HG02588 (cell line): ENCODE measurements around the gene WSCD2.

Experiments used
- ATAC-seq: cut with Tn5 transposase; IDR thresholded peaks from one replicate; pipeline ENCODE4 v1.9.1; 2021; ENCODE audit warnings: mild to moderate bottlenecking, moderate library complexity; ENCODE audit not compliant: unreplicated experiment

The WSCD2 gene

GRCh38 chr12:108231909-108232434 lies 102.9 kb downstream of the WSCD2 start:
- no peak for ATAC-seq

- ATAC-seq = no peak
These were observed 103.5 kb downstream of the WSCD2 start for GRCh38 chr12:108232565-108232964.

GRCh38 chr12:108234158-108234557 lies 105.1 kb downstream of the WSCD2 start:
- ATAC-seq = no peak

DNA sequence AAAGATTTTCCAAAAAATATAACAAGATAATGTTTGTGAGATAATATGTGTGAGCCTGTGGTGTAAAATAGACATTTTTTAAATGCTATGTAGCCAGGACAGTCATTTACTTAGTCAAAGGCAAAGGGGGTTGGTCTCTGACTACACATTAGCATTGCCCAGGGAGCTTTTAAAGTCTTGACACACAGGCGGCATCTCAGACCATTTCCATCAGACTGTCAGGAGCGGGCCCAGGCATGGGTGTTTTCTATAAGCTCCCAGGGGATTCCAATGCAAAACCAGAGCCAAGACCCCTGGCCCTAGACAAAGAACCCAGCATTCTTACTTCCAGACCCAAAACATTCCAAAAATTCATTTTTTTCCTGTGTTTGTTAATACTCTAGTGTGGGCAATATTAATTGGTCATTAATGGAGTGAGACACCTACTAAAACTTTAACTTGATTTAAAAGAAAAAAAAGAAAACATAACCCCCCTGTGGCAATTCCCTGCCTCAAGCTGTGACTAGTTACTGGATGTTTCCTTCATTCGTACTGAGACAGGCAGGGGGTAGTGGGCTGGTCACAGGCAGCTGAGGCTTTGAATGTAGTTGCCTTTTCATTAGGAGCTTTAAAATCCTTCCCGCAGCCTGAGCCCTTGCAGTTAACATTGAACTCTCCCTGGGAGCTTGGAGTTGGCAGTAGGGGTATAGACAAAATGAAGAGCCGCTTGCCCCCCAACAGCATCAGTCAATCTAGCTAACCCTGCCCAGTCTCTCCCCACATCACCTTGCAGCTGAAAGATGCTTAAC lies 106.3 kb downstream of the WSCD2 start:
- no peak for ATAC-seq

DNA sequence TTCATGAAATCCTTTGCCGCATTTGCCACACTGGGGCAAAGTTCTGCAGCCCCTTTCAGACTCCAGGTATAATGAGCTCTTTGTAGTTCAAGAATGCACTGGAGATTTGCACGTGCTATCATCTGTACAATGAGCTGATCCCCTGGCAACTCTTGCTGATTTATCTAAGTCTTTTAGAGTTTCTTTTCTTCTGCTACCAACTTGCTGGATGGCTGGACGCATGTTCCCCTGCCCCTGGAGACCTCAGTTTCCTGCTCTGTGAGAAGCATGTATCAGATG lies 106.8 kb downstream of the WSCD2 start:
- no peak for ATAC-seq

- ATAC-seq = no peak
These were observed 107.3 kb downstream of the WSCD2 start for GRCh38 chr12:108236366-108236765.

GRCh38 chr12:108237272-108237671 lies 108.2 kb downstream of the WSCD2 start:
- ATAC-seq = no peak

- ATAC-seq = no peak
These were observed 109.4 kb downstream of the WSCD2 start for GRCh38 chr12:108238474-108238873.

GRCh38 chr12:108239378-108239777 lies 110.3 kb downstream of the WSCD2 start:
- no peak for ATAC-seq

- no peak for ATAC-seq
These were observed 111.1 kb downstream of the WSCD2 start for GRCh38 chr12:108240027-108240785.

GRCh38 chr12:108240928-108241327 lies 111.8 kb downstream of the WSCD2 start:
- no peak for ATAC-seq

GRCh38 chr12:108241986-108242703 lies 113.1 kb downstream of the WSCD2 start:
- ATAC-seq = no peak

DNA sequence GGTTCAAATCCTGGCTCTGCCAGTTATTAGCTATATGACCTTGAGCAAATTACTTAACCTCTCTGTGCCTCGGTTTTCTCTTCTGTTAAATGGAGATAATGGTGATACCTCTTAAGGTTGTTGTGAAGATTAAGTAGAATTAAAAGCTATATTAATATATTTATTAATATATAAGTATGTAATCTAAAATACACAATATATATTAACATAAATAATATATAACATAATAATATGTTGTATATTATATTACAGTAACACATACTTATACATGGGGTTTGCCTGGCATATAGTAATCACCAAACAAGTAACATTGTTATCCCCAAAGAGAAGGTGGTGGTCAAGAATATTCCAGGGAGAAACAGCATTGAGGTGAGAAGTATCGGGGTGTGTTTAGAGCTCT lies 118.0 kb downstream of the WSCD2 start:
- no peak for ATAC-seq

GRCh38 chr12:108248011-108248410 lies 118.9 kb downstream of the WSCD2 start:
- ATAC-seq = no peak

GRCh38 chr12:108252523-108252922 lies 123.4 kb downstream of the WSCD2 start:
- no peak for ATAC-seq

GRCh38 chr12:108253540-108253939 lies 124.5 kb downstream of the WSCD2 start:
- no peak for ATAC-seq

DNA sequence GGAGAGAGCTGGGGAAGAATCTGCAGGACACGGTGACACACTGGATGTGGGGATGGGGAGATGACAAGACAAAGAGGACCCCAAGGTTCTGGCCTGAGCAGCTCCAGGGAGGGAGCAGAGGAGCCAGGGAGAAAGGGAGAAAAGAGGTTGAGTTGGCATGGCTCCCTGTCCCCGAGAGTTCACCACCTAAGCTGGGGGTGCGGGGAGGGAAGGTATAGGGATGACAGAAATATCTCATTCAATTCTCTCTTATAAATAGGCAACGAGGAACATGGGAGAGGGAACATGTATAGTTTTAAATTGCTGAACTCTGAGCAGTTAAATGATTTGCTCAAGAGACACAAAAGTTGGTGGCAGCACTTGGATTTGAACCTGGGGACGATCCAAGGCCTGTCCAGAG lies 124.9 kb downstream of the WSCD2 start:
- ATAC-seq = no peak

GRCh38 chr12:108254517-108255251 lies 125.6 kb downstream of the WSCD2 start:
- ATAC-seq = no peak

GRCh38 chr12:108255252-108255602 lies 126.1 kb downstream of the WSCD2 start:
- no peak for ATAC-seq

GRCh38 chr12:108257004-108257403 lies 127.9 kb downstream of the WSCD2 start:
- ATAC-seq = no peak

DNA sequence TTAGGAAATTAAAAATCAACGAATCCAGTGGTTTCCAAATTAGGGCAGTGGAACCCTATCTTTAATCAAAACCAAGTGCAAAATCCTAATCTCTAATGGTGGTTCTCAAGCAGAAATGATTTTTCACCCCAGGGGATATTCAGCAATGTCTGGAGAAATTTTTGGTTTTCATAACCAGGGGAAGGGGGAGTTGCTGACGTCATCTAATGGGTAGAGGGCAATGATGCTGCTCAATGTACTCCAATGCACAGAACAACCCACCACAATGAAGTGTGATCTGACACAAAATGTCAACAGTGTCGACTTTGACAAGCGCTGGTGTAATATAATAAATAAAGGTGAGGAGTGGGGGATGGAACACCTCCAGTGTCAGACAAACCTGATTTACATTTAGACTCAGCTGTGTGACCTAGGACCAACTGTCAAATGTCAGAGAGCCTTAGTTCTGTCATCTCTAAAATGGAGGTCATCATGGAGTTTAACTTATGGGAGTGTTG lies 128.6 kb downstream of the WSCD2 start:
- no peak for ATAC-seq
